Common myeloid progenitor, CD34-positive (primary cell): ENCODE results near the gene C1QTNF12.

Experiments
- CTCF ChIA-PET: fragments of 350-600 bp; sonication (Branson Sonifier 250); formaldehyde crosslinking; loops from one replicate; lab custom pipeline; 2021; ENCODE audit warnings: antibody characterized with exemption; lab: Charles Lee
- POLR2A ChIA-PET: fragments of 350-600 bp; sonication (Branson Sonifier 250); formaldehyde crosslinking; loops from one replicate; lab custom pipeline; 2021; ENCODE audit warnings: antibody characterized with exemption; lab: Charles Lee
- DNase-seq, 3 donors: peaks; one replicate each; pipeline versions ENCODE4 v3.0.0 to v3.0.0-alpha.2; 2013
- H3K27ac ChIP-seq, 2 experiments: 1 replicate in 1 of 2; 2 replicates in 1 of 2; pipeline ENCODE4 v1.7.0; 2013; ENCODE audit warnings: inconsistent platforms in 2 of 2, low read length in 2 of 2, mild to moderate bottlenecking in 2 of 2, low read depth in 1 of 2, moderate library complexity in 1 of 2; ENCODE audit not compliant: severe bottlenecking in 2 of 2, insufficient read depth in 1 of 2, poor library complexity in 1 of 2
- H3K27me3 ChIP-seq, 5 experiments: replicated peaks in 2 of 5; 1 replicate in 3 of 5; 2 replicates in 2 of 5; pipeline versions ENCODE4 v1.6.1 to v1.7.0; 2013; ENCODE audit warnings: low read length in 4 of 5, mild to moderate bottlenecking in 2 of 5, moderate library complexity in 2 of 5, inconsistent platforms in 1 of 5; ENCODE audit not compliant: insufficient read depth in 5 of 5, control insufficient read depth in 4 of 5
- H3K36me3 ChIP-seq, 4 experiments: 1 replicate in 2 of 4; 2 replicates in 2 of 4; pipeline versions ENCODE4 v1.6.1 to v1.7.0; 2013; ENCODE audit warnings: low read length in 3 of 4, control low read depth in 1 of 4, mild to moderate bottlenecking in 1 of 4; ENCODE audit not compliant: control insufficient read depth in 4 of 4, insufficient read depth in 4 of 4
- H3K4me1 ChIP-seq, 4 experiments: 1 replicate in 3 of 4; 2 replicates in 1 of 4; pipeline versions ENCODE4 v1.6.1 to v1.7.1; 2013; ENCODE audit warnings: low read length in 3 of 4, mild to moderate bottlenecking in 3 of 4, control low read depth in 1 of 4, inconsistent platforms in 1 of 4, moderate library complexity in 1 of 4; ENCODE audit not compliant: control insufficient read depth in 4 of 4, insufficient read depth in 4 of 4; ENCODE audit errors: control extremely low read depth in 1 of 4
- H3K4me3 ChIP-seq, 7 experiments: 1 replicate in 4 of 7; 2 replicates in 3 of 7; pipeline versions ENCODE4 v1.5.1 to v1.7.0; 2013; ENCODE audit warnings: mild to moderate bottlenecking in 7 of 7, low read length in 6 of 7, moderate library complexity in 6 of 7, inconsistent platforms in 2 of 7, low read depth in 2 of 7, control low read depth in 1 of 7; ENCODE audit not compliant: insufficient read depth in 4 of 7, control insufficient read depth in 1 of 7; ENCODE audit errors: extremely low read depth in 1 of 7
- H3K9me3 ChIP-seq, 5 experiments: 1 replicate in 4 of 5; 2 replicates in 1 of 5; pipeline versions ENCODE4 v1.6.1 to v1.7.1; 2013; ENCODE audit warnings: low read length in 4 of 5, mild to moderate bottlenecking in 2 of 5, inconsistent platforms in 1 of 5, low read depth in 1 of 5, moderate library complexity in 1 of 5; ENCODE audit not compliant: control insufficient read depth in 4 of 5, insufficient read depth in 2 of 5; ENCODE audit errors: control extremely low read depth in 1 of 5
- WGBS: methylation state at CpG from one replicate; pipeline ENCODE4 v1.1.5; 2013; ENCODE audit not compliant: insufficient coverage; 5-methylcytosine and 5-hydroxymethylcytosine counted together

Gene C1QTNF12

GRCh38 chr1:1264868-1265272 is 18.3 kb upstream of the C1QTNF12 start:
- WGBS: 98% methylated on average over 10 of the region's 10 CpGs
- peaks cover 0 to 6% (median 4%) of the 10 kb centered on the region in 4 experiments for H3K4me1 ChIP-seq
- CTCF ChIA-PET: interaction anchor here (0.6 to 2.4 kb wide), 3 partner anchors 27 to 148 kb away, joined by 3 to 7 read pairs (median 3); no protein-coding TSS in a partner anchor
- H3K27ac ChIP-seq: no peak overlapping the region
- peak in 1 of 3 donors; percentile 24 for DNase-seq
- POLR2A ChIA-PET: no interaction called here
- no peaks in the 10 kb centered on the region for H3K27me3 ChIP-seq
- no peak overlapping the region for H3K4me3 ChIP-seq
- no peaks in the 10 kb centered on the region for H3K9me3 ChIP-seq
- peaks cover 4 to 77% (median 49%) of the 10 kb centered on the region in 4 experiments for H3K36me3 ChIP-seq

- H3K27me3 ChIP-seq: no peaks in the 10 kb centered on the region
- DNase-seq: no peak
- peaks cover 0 to 6% (median 4%) of the 10 kb centered on the region in 4 experiments for H3K4me1 ChIP-seq
- no peak overlapping the region for H3K4me3 ChIP-seq
- ChIA-PET CTCF (interaction anchor here (0.9 to 2.4 kb wide), 2 partner anchors 28 to 142 kb away, joined by 3 to 7 read pairs; no protein-coding TSS in a partner anchor), POLR2A (interaction anchor here (0.9 kb wide), 1 partner anchor 9 kb away, joined by 8 read pairs; the partner anchor contains the start of gene UBE2J2)
- no peaks in the 10 kb centered on the region for H3K9me3 ChIP-seq
- H3K36me3 ChIP-seq: peaks cover 4 to 81% (median 54%) of the 10 kb centered on the region in 4 experiments
- H3K27ac ChIP-seq: no peak overlapping the region
- 93% methylated on average over 9 of the region's 9 CpGs for WGBS
These were observed 17.5 kb upstream of the C1QTNF12 start for GRCh38 chr1:1264026-1264425.

- ChIA-PET CTCF (interaction anchor here (0.7 to 1.2 kb wide), 2 partner anchors 9 to 140 kb away, joined by 3 to 4 read pairs; no protein-coding TSS in a partner anchor), POLR2A (no interaction called here)
- 97% methylated on average over 8 of the region's 8 CpGs for WGBS
These were observed 16.2 kb upstream of the C1QTNF12 start for GRCh38 chr1:1262758-1263157.

GRCh38 chr1:1262071-1262470 is 15.5 kb upstream of the C1QTNF12 start:
- CTCF ChIA-PET: interaction anchor here (0.7 to 3.5 kb wide), 3 partner anchors 9 to 140 kb away, joined by 3 to 10 read pairs (median 4); no protein-coding TSS in a partner anchor
- no peak for DNase-seq
- Histone ChIP-seq H3K4me3 (no peak overlapping the region), H3K9me3 (no peaks in the 10 kb centered on the region), H3K27me3 (no peaks in the 10 kb centered on the region), H3K4me1 (peaks cover 0 to 6% (median 4%) of the 10 kb centered on the region in 4 experiments), H3K36me3 (peaks cover 2 to 75% (median 47%) of the 10 kb centered on the region in 4 experiments), H3K27ac (no peak overlapping the region)
- WGBS: 98% methylated on average over 15 of the region's 17 CpGs
- POLR2A ChIA-PET: no interaction called here

More at GRCh38 chr1:1262758-1263157, 16.2 kb upstream of the C1QTNF12 start:
- H3K4me1 ChIP-seq: peaks cover 0 to 6% (median 4%) of the 10 kb centered on the region in 4 experiments
- no peak for DNase-seq
- H3K27ac ChIP-seq: no peak overlapping the region
- H3K27me3 ChIP-seq: no peaks in the 10 kb centered on the region
- H3K36me3 ChIP-seq: peaks cover 4 to 77% (median 52%) of the 10 kb centered on the region in 4 experiments
- no peaks in the 10 kb centered on the region for H3K9me3 ChIP-seq
- no peak overlapping the region for H3K4me3 ChIP-seq

GRCh38 chr1:1260843-1261560 is 14.5 kb upstream of the C1QTNF12 start:
- Histone ChIP-seq H3K36me3 (peaks cover 2 to 80% (median 49%) of the 10 kb centered on the region in 4 experiments), H3K27me3 (no peaks in the 10 kb centered on the region), H3K4me3 (no peak overlapping the region), H3K27ac (no peak overlapping the region), H3K4me1 (peaks cover 0 to 6% (median 4%) of the 10 kb centered on the region in 4 experiments), H3K9me3 (no peaks in the 10 kb centered on the region)
- WGBS: 63% methylated on average over 11 of the region's 16 CpGs
- DNase-seq: no peak
- ChIA-PET POLR2A (interaction anchor here (0.9 kb wide), 1 partner anchor 14 kb away, joined by 3 read pairs; no protein-coding TSS in a partner anchor), CTCF (interaction anchor here (1.0 to 3.5 kb wide), 3 partner anchors 10 to 138 kb away, joined by 3 to 10 read pairs (median 4); no protein-coding TSS in a partner anchor)

GRCh38 chr1:1259951-1260600 is 13.6 kb upstream of the C1QTNF12 start:
- no peaks in the 10 kb centered on the region for H3K9me3 ChIP-seq
- ChIA-PET POLR2A (interaction anchor here (0.9 kb wide), 1 partner anchor 13 kb away, joined by 3 read pairs; no protein-coding TSS in a partner anchor), CTCF (interaction anchor here (1.3 to 3.5 kb wide), 2 partner anchors 11 to 27 kb away, joined by 3 to 10 read pairs; no protein-coding TSS in a partner anchor)
- H3K4me3 ChIP-seq: no peak overlapping the region
- H3K27me3 ChIP-seq: no peaks in the 10 kb centered on the region
- DNase-seq: peak in 2 of 3 donors; percentile 23 to 38
- 79% methylated on average over 24 of the region's 26 CpGs for WGBS
- no peak overlapping the region for H3K27ac ChIP-seq
- H3K4me1 ChIP-seq: peaks cover 0 to 6% (median 4%) of the 10 kb centered on the region in 4 experiments
- peaks cover 2 to 83% (median 50%) of the 10 kb centered on the region in 4 experiments for H3K36me3 ChIP-seq
